Erythroblast (primary cell): ENCODE measurements around the gene TIMM50.

ENCODE experiments used
- GATA1 ChIP-seq: IDR thresholded peaks from 2 replicates; pipeline ENCODE4 v1.6.1; 2011; ENCODE audit warnings: low read depth, mild to moderate bottlenecking, control low read depth, low read length, moderate library complexity
- POLR2A ChIP-seq: IDR thresholded peaks from 2 replicates; pipeline ENCODE4 v1.6.1; 2011; ENCODE audit warnings: mild to moderate bottlenecking, low read length

- no peak for TF ChIP-seq POLR2A
- TF ChIP-seq GATA1 = no peak
Observed at GRCh38 chr19:39515551-39516191, 35.0 kb downstream of the TIMM50 start.
